Epithelial cell of umbilical artery (primary cell): Measurements from ENCODE around the gene ASPHD2. TPM values are rescaled to one million over a fixed set of nuclear protein-coding genes. Genes with fewer than 3 reads are reported as not detected.

Source experiments
- total RNA-seq: library from RNA; depleted of rRNA; stranded (reverse); fragments of >200 nt; gene quantifications from 2 replicates; pipeline ENCODE4 v1.2.3, GENCODE V29; 2014

Gene ASPHD2, protein sequence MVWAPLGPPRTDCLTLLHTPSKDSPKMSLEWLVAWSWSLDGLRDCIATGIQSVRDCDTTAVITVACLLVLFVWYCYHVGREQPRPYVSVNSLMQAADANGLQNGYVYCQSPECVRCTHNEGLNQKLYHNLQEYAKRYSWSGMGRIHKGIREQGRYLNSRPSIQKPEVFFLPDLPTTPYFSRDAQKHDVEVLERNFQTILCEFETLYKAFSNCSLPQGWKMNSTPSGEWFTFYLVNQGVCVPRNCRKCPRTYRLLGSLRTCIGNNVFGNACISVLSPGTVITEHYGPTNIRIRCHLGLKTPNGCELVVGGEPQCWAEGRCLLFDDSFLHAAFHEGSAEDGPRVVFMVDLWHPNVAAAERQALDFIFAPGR
- total RNA-seq, result 9.3 and 9.4 TPM in 2 replicates

DNA sequence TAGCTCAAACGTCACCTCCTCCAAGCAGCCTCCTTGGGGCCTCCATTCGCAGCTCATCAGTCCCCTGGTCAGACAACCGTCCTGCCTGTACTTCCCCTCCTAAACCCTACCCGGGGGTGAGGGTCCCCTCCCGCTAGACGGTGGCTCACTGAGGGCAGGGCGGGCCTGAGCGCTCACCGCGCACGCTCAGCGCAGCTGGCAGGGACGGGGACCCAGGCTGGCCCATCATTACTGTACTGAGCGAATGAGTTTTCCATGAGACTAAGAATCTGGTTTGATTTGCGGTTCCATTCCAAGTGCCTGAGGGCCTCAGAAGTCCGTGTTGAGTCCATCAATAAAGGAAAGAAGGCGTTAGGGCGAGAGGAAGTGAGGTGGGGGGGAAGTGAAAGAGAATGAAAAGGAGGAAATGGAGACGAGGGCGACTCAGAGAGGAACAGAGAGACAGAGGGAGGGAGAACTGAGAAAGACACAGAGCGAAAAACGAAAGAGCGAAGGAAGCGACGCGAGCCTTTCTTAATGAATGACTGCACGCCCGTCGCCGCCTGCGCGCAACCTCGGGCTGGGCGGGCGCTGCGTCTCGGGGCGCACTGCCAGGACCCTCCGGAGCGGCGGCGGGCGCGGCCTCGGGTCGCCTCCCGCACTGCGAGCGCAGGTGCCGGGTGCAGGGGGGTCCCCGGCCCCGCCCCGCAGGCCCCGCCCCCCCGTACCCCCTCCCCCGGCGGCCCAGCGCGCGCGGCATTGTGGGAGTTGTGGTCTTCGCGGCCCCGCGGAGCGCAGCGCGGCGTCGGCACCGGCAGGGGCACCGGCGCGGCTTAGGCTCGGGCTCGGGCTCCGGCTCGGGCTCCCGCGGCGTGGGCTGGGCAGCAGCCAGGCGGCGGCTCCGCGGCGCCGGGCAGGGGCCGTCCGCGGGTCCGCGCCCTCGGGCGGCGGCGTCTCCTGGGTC lies at the start of gene ASPHD2:
Gene ASPHD2, plus strand, starts transcription at position 746 of the 943 bp plus-strand sequence. CDS start 4,356 bp downstream, outside the sequence.

DNA sequence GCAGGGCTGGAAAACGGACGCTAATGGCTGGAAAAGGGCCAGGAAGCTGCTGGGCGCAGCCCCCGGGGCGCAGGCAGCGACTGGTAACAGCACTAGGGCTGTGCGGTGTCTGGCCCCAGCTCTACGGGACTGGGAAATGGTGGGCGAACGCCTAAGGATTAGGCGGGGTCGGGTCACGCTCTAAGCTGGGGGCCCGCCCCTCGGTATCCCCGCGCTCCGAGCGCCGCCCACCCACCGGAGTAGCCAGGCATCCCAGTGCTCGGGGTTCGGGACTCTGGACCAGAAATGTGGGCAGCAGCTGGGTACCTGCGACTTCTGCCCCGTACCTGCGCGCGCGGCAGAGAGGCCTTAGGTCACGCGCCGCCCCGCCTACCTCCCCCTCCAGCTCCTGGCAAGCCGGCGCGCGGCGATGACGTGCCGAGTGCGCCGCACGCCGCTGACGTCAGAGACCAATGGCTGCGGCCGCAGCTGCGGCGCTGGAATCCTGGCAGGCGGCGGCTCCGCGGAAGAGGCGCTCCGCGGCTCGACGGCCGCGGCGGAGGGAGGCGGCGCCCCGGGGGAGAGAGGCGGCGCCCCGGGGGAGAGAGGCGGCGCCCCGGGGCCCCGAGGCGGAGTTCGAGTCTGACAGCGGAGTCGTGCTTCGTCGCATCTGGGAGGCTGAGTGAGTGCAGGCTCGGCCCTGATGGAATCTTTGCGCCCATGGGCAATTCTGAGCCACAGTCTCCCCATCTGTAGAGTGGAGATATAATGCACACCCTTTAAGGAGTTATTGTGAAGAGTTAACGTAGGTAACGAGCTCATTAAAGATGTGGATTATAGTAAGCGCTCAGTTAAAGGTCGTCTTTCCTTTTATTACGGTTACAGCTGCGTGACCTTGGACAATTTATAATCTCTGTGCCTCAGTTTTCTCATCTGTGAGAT lies 54.6 kb downstream of the ASPHD2 start, which contains the start of the genes HPS4 and SRRD:
Gene HPS4, minus strand, starts transcription at position 345 of the 921 bp plus-strand sequence. CDS start 2,021 bp downstream, outside the sequence.
Gene SRRD, plus strand, starts transcription at position 439 of the 921 bp plus-strand sequence. Its CDS starts 14 bp downstream, at position 453.

Other genes with a start within 250 kb of the ASPHD2 start
- 13.0 and 28.9 TPM in 2 replicates for gene HPS4, start 54.5 kb downstream of the ASPHD2 start, total RNA-seq
- gene SRRD, start 54.6 kb downstream of the ASPHD2 start, total RNA-seq, result 19.9 and 24.0 TPM in 2 replicates
- 49.7 and 55.2 TPM in 2 replicates for gene TFIP11, start 83.2 kb downstream of the ASPHD2 start, total RNA-seq
- 38.7 and 60.6 TPM in 2 replicates for gene TPST2, start 160.9 kb downstream of the ASPHD2 start, total RNA-seq
- gene CRYBB1, start 188.8 kb downstream of the ASPHD2 start, total RNA-seq, result not detected in 2 replicates
- gene CRYBA4, start 192.7 kb downstream of the ASPHD2 start, total RNA-seq, result not detected in 2 replicates
- gene MIAT, start 228.3 kb downstream of the ASPHD2 start, total RNA-seq, result 0.32 and 0.46 TPM in 2 replicates